HG03045 (cell line): Measurements from ENCODE around the gene GRAMD1A.
"Not testable (repeated sequence)": the region's sequence is repeated elsewhere in the genome, so short reads cannot be mapped to it uniquely, and the experiment has no call there.

Experiments used
- ATAC-seq: cut with Tn5 transposase; IDR thresholded peaks from one replicate; pipeline ENCODE4 v1.9.1; 2021; ENCODE audit warnings: mild to moderate bottlenecking, moderate library complexity; ENCODE audit not compliant: unreplicated experiment

The GRAMD1A gene

DNA sequence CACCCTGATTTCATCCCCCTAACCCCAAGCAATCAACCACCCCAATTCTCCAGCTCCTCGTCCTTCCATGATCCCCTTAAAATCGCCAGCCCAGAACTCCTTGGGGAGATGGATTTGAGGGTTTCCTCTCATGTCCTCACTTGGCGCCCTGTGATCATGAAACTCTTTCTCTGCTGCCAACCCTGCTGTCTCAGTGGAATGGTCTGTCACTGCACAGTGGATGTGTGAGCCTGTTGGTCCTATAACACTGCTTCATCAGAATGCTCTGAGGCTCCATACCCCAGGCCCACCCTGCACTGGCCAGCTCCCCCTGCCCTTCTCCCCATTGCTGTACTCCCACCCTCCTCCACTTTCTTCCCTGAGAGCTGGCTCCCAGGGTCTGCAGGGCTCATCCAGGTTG, 23.5 kb upstream of the GRAMD1A start:
- no peak for ATAC-seq

DNA sequence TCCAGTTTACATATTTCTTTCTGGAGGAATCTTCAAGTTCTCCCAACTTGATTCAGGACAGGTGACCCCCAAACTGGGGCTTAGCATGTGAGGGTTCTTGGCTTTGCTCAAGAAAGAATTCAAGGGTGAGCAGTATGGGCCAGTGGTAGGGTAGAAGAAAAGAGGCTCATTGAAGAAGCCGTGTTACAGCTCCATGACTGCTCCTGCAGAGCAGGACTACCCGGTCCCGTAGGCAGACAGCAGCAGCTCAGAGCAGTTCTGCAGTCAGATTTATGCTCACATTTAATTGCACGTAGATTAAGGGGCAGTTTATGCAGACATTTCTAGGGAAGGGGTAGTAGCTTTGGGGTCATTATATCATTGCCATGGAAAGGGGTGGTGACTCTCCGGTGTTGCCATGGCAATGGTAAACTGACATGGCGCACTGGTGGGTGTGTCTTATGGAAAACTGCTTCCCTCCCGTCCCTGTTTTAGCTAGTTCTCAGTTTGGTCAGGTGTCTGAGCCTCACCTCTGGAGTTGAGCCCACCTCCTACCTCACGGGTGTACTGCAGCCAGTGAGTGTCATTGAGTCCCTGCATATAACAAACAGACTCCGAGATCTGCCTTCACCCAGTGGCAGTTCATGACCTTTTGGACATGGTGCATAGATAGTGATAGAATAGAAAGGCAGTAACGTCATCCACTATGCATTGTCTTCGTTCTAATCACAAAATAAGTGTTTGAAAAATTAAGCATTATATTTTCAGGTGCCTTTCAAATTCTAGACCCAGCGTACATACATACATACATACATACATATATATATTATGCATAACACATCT, 20.1 kb upstream of the GRAMD1A start:
- no peak for ATAC-seq

GRCh38 chr19:34982275-34982674, 17.8 kb upstream of the GRAMD1A start:
- ATAC-seq: no peak

DNA sequence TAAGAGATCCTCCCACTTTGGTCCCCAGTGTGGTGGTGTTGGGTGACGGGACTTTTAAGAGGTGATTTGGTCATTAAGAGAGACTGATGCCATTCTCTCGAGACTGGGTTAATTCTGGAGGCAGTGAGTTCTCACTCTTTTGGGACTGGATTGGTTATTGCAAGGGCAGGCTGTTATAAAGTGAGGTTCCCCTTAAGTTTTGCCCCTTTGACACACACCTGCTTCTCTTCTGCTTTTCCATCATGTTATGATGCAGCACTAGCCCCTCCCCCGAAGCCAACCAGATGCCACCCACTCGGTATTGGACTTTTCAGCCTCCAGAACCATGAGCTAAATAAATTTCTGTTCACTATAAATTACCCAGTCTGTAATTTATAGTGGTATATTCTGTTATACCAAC, 16.3 kb upstream of the GRAMD1A start:
- ATAC-seq: no peak

GRCh38 chr19:34984287-34984686, 15.8 kb upstream of the GRAMD1A start:
- no peak for ATAC-seq

DNA sequence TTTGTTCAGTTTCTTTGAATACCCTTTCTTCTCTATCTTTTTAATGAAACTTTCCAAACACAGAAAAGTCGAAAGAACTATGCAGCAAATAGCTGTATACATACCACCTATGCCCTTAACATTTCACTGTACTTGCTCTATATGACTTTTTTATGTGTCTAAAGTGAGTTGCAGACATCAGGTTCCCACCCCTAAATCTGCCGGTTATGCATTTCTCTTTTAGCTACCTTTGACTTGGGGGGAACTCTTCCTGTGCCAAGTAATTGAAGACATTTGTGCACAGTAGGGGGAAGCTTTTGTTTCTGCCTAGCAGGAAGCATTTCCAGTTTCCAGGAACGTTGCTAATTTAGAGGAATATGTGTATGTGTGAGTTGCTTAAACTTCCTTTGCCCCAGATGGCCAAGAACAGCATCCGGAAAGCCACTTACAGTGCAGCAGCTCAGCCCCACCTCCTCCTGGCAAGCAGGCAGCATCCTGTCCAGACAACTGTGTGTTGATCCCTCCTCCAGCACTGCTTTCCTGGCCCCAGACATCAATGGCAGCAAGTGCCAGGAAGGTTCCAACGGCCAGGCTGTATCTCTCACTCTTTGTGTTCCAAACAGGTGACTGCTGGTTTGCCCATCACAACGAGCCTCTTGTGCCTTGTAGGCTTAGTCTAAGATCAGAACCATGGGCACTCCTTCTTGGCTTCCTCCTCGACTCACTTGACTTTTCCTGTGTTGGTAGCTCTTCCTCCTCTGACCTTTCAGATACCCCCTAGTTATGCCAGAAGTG, 14.7 kb upstream of the GRAMD1A start:
- ATAC-seq: no peak

DNA sequence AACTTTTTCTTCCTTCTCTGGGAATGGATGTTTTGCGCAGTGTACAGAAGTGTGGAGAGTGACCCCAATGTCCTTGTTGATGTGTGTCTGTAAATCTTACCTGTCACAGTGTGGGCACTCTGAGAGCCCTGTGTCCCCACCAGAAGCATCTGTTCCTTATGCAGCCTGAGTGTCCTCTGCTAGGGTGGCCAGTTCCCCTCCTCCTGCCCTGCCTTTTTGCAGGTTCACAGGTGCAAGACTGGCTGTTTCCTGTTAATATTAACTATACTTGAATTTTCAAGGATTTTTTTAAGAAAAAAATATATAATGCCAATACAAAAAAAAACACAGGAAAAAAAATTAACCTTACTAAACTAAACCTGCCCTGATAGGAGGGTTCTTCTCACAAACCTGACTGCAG, 12.0 kb upstream of the GRAMD1A start:
- ATAC-seq: no peak

- ATAC-seq: no peak
Measured at GRCh38 chr19:34989298-34989697, 10.8 kb upstream of the GRAMD1A start.

DNA sequence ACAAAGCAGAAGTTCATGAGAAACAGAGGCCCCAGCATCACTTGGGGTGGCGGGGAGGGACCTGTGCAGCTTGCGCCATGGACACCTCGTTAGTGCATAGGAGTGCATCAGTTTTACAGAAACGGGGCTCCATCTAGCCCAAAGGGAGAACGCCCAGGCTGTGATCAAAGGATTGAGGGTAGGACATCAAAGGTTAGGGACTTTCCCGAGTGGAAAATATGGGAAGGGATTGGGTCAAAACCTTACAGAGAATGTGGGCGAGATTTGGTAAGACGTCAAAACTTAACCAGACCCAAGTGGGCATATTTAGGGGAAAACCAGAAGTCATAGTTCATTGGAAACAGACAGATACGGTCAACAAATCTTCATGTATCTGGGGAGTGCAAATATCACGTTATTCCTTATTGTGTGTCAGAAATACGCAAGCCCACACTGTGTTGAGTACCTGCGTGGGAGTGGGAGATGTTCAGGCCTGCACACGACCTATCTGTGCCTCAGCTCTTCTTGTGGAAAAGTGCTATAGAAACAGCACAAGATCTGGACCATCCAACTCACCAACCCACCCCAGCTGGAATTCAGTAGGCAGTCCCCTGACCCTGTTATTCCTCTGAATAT, 9.4 kb upstream of the GRAMD1A start:
- ATAC-seq: no peak

GRCh38 chr19:34991542-34992333, 8.4 kb upstream of the GRAMD1A start:
- no peak for ATAC-seq

- ATAC-seq: not testable (repeated sequence)
Measured at GRCh38 chr19:34992582-34992981, 7.5 kb upstream of the GRAMD1A start.

DNA sequence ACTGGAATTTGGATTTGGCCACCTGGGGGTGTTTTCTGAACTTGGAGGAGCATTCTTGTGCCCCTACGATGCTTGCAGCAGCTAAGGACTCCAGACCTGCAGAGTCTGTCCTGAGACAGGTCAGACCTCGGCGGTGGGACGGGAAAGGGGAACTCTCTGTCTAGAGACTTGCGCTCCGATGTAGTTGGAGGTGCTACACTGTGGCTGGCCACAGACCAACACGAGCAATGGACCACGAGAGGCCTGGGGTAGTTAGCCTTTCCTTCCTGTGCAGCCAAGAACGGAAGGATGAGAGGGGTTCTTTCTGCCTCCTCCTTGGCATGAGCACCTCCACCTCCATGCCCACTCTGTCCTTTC, 5.9 kb upstream of the GRAMD1A start:
- no peak for ATAC-seq

- no peak for ATAC-seq
Measured at GRCh38 chr19:34994643-34995541, 5.2 kb upstream of the GRAMD1A start.

GRCh38 chr19:34995551-34995950, 4.6 kb upstream of the GRAMD1A start:
- ATAC-seq: no peak

GRCh38 chr19:34997071-34997617, 3.0 kb upstream of the GRAMD1A start:
- no peak for ATAC-seq

- ATAC-seq: not testable (repeated sequence)
Measured at GRCh38 chr19:34998224-34998623, 1.9 kb upstream of the GRAMD1A start.

DNA sequence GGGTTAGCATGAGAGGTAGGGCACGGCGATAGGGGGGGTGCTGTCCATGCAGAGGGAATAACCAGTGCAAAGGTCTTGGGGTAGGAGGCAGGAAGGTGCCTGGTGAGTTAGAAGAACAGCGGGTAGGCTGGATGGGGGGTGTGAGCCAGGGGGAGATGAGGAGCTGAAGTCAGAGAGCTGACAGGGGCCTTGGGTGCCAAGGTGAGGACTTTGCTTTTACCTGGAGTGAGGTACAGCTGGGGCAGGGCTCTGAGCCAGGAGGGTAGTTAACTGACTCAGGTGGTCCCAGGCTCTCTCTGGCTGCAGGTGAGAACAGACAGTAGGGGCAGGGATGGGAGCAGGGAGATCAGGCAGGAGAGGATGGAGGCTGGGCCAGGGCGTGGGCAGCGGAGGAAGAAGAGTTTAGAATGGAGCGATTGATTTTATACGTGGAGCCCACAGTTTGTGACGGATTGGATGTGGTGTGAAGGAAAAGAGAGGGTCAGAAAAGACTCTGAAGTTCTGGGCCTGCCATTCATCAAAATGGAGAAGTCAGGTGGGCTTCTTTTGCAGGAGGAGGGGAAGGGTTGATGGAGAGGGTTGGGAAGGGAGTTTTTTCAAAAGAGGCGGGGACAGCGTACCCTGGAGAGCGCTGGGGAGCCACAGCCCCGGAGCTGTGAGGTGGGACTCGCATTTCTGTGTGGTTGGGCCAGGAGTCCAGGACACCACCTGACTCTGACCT, 1.2 kb upstream of the GRAMD1A start:
- peak; percentile 13 for ATAC-seq

- ATAC-seq: no peak
Measured at GRCh38 chr19:35000338-35000646, 169 bp downstream of the GRAMD1A start.
